GM18526 (cell line): ENCODE measurements around the gene ITPR1.

ENCODE experiments used
- POLR2A ChIP-seq: IDR thresholded peaks from 3 replicates; pipeline ENCODE4 v1.6.1; 2011; ENCODE audit not compliant: insufficient read length; ENCODE audit errors: extremely low read depth

The ITPR1 gene

DNA sequence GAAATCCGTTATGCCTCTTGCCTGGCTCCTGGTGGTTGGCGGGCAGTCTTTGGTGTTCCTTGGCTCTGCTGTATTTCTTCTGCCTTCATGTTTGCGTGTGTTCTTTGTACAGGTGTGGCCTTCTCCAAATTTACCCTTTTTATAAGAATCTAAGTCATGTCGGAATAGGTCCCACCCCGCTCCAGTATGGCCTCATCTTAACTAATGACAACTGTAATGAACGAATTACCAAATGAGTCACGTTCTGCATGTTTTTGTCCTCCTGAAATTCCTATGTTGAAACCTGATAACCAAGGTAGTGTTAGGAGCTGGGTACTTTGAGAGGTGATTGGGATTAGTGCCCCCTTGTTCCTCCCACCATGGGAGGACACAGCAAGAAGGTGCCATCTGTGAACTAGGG lies 71.1 kb downstream of the ITPR1 start:
- no peak for TF ChIP-seq POLR2A

DNA sequence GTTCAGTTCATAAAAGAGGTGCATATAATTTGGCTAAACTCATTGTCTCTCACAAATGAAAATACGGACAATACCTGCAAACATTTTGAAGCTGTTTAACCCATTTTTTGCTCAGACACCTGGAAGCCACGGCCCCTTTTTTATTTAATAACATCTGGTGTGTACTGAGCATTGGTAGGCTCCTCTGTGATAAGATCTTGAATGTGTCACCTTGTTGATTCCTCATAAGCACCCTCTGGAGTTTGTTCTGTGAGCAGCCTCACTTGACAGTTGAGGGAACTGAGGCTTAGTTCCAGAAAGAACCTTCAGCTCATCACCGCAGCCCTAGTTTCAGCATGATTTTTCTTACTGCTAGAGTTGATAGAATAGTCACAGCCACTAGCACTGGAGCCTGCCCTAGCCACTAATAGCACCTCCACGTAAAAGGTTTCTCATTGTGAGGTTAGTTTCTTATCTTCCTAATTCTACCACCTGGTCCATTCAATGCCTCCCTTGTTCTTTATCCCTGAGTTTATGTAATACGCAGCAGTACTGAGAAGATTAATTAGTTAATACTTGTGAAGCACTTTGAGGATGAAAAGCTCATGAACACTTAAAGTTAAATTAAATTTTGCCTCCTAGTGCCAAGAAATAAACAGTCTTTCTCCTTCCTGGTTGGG lies 71.9 kb downstream of the ITPR1 start:
- no peak for TF ChIP-seq POLR2A

DNA sequence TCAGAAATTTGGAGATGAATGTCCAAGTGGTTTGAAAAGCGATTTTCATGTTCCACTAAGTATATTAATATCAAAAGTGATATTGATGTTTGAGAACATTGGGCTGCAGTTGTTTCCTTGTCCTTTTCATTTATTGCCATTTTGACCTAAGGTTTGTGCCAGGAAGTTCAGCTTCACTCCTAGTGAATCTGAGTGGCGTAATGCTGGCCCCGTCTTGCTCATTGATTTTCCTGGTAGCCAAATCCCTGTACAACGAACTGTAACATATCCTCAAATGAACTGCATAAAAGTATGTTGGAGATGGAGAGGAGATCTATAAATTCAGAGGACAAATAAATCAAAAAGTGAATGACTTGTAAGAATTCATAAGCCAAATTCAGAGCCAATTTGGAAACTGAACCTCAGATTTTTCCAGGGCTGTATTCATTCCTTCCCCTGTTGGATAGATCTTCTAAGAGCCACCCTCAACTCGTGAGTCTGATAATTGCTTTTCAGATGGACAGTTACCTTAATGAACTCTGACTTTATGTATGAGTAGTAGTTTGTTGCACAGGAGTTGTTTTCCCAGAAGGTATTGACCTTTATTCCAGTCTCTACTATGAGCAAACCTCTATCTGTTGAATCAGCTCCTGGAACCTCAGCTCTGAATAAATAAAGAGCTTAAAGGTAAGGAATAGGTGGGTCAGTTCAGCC lies 72.8 kb downstream of the ITPR1 start:
- TF ChIP-seq POLR2A = no peak

DNA sequence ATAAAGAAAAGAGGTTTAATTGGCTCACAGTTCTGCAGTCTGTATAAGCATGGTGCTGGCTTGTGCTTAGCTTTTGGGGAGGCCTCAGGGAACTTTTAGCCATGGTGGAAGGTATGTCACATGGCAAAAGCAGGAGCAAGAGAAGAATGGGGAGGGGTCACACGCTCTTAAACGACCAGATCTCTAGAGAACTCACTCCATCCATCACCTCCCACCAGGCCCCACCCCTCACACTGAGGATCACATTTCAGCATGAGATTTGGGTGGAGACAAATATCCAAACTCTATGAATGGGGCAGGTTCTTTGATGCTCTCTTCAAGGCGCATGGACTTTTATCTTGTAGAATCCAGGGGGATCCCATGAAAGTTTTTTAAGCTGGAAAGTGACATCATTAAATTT lies 75.7 kb downstream of the ITPR1 start:
- TF ChIP-seq POLR2A = no peak

DNA sequence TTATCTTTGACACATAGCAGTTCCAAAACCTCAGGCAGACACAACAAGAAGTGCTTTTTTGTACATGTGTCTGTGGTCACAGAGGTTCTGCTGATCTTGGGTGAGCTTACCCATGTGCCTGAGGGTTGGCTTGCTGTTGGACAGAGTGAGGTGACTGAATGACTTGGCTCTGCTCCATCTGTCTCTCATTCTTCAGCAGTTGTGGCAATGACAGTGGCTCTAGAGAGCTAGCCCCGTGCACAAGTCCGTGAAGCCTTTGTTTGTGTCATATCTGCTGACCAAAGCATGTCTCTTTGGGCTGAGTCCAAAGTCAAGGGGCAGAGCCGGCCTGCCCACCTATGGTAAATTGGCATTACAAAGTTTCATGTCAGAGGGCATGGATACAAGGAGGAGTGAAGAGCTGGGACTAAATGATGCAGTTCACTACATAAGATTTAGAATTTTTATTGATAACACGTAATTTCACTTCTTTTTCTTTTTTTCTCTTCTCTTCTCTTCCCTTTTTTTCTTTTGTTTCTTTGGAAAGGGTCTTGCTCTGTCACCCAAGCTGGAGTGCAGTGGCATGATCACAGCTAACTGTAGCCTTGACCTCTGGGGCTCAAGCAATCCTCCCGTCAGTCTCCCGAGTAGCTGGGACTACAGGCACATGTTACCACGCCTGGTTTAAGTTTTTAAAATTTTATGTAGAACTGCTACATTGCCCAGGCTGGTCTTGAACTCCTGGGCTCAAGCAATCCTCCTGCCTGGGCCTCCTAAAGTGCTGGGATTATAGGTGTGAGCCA lies 77.9 kb downstream of the ITPR1 start:
- TF ChIP-seq POLR2A = no peak

DNA sequence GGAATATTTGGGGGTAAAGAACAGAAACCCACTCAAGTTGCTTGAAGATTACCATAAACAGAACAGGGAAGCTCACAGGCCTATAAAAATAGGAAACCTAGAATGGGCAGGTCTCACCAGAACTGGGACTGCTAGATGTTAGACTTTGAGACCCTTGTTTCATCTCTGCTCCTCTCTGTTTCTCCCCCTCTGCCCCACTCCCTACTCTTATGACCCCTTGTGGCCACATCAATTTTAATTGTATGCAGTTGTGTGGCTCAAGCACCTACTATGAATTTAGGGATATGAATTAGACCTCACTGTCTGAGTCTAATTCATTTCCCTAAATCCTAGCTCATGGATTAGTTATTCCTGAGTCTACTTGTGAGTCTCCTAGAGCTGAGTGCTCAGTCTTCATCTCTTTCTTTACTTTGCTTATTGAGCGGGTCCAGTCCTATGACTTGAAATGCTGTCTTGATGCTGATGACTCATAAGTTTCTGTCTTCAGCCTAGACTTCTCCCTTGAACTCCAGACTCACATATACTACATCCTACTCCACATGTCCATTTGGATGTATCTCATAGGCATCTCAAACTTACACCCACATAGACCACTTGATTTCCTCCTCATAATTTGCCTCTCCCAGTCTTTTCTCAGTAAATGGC lies 78.7 kb downstream of the ITPR1 start:
- no peak for TF ChIP-seq POLR2A

DNA sequence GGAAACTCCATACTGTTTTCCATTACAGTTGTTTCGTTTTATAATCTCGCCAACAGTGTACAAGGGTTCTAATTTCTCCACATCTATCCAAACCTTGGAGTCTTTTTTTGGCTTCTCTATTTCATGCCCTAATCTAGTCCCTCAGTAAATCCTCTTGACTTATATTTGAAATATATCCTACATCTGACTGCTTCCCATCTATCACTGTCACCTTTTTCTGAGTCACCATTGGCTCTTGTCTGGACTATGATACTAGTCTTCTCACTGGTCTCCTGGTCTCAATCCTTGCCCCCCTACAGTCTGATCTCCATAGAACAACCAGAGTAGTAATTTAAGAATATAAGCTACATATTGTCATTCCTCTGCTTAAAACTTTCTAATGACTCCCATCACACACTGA lies 80.0 kb downstream of the ITPR1 start:
- TF ChIP-seq POLR2A = no peak

DNA sequence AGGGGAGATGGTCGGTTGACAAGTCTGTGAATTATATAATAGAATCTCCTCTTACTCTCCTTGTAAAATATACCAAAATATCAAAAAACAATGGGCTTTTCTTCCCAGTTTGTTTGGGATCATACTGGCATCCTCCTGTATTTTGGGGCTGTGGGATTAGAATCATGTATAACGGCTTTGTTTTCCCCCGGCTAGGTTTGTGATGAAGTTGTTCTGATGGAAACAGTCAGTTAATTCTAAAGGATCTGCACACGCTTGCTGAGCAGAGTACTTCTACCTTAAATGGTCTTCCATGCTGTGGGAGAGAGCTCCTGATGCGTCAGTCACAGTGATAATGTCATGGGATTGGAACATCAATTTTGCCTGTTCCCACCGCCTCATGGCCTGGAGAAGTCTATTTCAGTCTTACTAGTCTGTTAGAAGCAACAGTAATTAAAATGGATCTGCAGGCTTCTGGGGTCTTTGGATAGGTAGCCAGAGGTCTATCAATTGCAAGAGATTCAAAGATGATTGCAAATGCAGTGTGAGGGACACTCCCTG lies 81.3 kb downstream of the ITPR1 start:
- no peak for TF ChIP-seq POLR2A

DNA sequence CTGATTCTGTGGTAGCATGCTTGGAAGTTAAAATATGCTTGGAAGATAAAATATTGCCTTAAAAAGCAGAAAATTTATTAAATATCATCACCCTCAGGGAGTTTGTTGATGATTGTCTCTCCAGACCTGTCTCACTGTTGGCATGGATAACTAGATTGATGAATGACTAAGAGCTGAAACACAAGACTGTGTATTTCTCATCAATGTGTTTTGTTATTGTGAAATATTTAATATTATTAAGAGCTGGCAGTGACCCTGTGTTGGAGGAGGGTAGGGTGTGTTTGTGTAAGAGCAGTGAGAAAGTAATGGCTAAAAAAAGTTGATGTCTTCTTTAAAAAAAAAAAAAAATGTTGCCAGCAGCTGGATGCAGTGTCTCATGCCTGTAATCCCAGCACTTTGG lies 82.2 kb downstream of the ITPR1 start:
- TF ChIP-seq POLR2A = no peak

DNA sequence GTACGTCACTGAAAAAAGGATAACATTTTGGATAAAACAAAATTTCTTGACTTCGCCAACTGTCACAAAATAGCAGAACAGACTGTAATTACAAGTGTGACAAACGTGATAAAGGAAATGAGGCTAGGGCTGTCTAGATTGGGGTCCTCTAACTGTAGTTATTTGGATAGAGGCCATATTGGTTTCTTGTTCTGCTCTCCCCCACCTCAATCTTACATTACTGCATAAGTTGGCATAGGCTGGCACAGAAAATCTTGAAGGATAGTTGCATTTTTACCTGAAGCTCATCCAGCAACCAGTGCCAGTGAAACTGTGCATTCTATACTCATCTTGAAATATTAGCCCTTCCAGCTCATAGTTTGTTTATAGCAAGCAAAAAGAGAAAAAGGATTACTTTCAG lies 84.6 kb downstream of the ITPR1 start:
- TF ChIP-seq POLR2A = no peak

DNA sequence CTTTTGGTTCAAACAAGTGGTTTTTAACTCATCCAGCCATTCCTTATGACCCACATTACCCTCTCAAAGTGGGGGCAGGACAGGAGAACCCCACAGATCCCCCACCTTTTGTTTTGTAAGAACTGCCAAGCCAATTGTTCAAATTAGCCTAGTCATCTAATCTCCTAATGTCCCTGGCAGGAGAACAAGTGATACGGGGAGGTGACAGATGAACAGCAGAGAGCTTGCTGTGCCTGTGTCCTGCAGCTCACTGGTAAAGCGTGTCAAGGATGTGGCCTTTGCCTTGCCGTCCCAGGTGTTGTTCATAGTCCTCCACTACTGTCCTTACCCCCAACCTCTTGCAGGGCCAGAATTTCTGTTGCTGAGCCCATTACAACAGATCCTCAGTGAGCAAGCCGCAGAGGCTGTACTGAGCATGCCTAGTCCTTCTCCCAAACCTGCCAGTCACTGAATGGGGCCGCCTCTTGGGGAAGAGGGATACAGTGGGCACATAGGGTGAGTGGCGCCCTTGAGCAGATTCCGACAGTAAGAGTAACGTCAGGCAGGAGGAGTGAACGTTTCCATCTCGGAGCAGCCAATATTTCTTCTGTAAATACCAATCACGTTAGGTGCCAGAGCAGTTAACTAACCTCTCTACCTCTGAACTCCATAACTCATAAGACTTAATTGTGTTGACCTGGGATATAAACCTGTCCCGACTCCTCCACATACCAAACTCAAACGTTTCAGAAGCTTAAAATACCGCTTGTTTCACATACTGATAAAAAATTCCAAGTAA lies 87.4 kb downstream of the ITPR1 start:
- no peak for TF ChIP-seq POLR2A

DNA sequence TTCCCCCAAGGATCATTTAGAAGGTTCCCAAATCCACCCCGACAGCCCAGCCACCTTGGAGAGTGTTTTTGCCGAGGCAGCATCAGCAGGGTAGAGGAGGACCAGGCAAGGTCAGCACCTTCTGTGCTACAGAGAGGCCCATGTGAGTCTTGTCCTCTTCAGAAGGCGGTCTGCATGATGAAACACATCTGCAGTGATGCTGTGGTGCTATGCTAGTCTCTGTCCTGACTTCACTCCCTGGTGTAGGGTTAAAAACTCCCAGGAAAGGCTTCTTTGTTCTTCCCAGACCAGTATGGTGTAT lies 87.9 kb downstream of the ITPR1 start:
- TF ChIP-seq POLR2A = no peak

DNA sequence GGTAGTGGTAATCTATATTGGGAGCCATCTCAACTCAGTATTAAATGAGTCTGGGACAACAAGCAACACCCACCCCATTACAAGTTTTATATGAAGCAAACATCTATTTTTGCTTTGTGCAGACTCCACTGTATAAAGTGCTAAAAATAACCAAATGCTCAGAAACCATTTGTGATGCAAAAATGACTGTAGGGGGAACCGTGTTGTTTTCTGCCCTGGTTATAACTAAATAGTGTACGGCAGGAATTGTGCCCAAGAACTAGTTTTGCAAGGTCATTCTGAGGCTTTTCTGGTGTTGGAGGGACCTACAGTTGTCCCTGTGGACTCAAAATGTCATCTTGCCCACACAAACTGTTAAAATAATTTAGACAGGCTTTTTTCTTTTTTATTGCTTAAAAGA lies 88.3 kb downstream of the ITPR1 start:
- TF ChIP-seq POLR2A = no peak

DNA sequence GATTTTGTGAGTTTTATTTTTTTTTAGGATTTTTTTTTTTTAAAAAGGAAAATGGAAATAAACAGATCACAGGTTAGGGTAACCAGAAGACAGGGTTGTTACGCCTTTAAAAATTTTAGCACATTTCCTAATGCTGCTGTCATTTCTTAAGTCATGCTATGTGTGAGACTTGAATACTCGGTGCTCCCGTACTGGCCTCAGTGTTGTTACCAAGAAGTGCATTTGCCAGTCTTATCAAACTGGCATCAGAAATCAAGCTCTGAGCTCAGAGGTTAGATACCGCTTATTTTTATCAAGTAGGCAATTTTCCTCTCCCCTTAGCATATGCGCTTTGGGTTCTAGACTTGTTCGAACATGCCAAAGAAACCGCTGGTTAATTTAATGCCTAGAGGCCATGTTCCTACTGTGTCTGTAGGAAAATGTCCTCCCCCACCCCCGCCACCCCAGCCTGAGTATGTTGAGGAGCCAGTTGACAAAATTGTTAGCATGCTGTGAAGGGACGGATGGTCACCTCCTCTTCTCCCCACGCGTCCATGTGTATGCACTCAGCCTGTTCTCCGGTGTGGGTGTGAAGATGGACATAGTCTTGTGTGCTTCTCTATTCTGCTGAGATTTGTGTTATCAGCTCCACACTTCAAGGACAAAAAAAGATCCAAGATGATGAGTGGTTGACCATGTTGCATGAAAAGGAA lies 88.9 kb downstream of the ITPR1 start:
- TF ChIP-seq POLR2A = no peak
